PC-9 (cell line): ENCODE results near the gene RYR3.

ENCODE experiments used
- CTCF ChIP-seq: fragments of 200-600 bp; sonication (generic); conservative IDR thresholded peaks from 2 replicates; pipeline ENCODE4 v1.6.1; 2017; ENCODE audit warnings: mixed run types, antibody characterized with exemption, mild to moderate bottlenecking, moderate library complexity
- EZH2 ChIP-seq: fragments of 200-600 bp; sonication (generic); IDR thresholded peaks from 2 replicates; pipeline ENCODE4 v1.8.0; 2017; ENCODE audit warnings: antibody characterized with exemption, low read depth

GRCh38 chr15:33451385-33451784 is 140.6 kb downstream of the RYR3 start:
- TF ChIP-seq CTCF, result no peak
- no peak for TF ChIP-seq EZH2
